ENCODE results near the gene TMEM212. TPM values are rescaled to one million over a fixed set of nuclear protein-coding genes. Genes with fewer than 3 reads are reported as not detected.

Gene TMEM212
- total and polyA plus RNA-seq, 4 donors, result 0.22 to 0.57 (median 0.40) TPM

- Histone ChIP-seq H3K36me3 (ENCODE audit: control insufficient read depth, insufficient read depth, low read length) (no peaks in the 10 kb centered on the region), H3K27me3 (ENCODE audit: control insufficient read depth, insufficient read depth, low read length) (peaks cover 4% of the 10 kb centered on the region), H3K27ac (ENCODE audit: low read depth, low read length) (peak overlapping the region; percentile 72), H3K9me3 (ENCODE audit: control insufficient read depth, insufficient read depth, low read length) (peaks cover 1% of the 10 kb centered on the region), H3K4me1 (ENCODE audit: control insufficient read depth, insufficient read depth, low read length) (peaks cover 8% of the 10 kb centered on the region), H3K4me3 (ENCODE audit: low read depth, low read length) (no peak overlapping the region)
- DNase-seq (ENCODE audit: low read depth in 4 of 6, low spot score in 6 of 6), result no peak
- 100% methylated on average over 1 of the region's 3 CpGs for WGBS (ENCODE audit: insufficient coverage)
These were observed 37.5 kb upstream of the TMEM212 start for GRCh38 chr3:171805687-171806086.

GRCh38 chr3:171806200-171807128 is 36.7 kb upstream of the TMEM212 start:
- no peak for DNase-seq (ENCODE audit: low read depth in 4 of 6, low spot score in 6 of 6)
- Histone ChIP-seq H3K9me3 (ENCODE audit: control insufficient read depth, insufficient read depth, low read length) (peaks cover 1% of the 10 kb centered on the region), H3K4me1 (ENCODE audit: control insufficient read depth, insufficient read depth, low read length) (peaks cover 8% of the 10 kb centered on the region), H3K27me3 (ENCODE audit: control insufficient read depth, insufficient read depth, low read length) (peaks cover 4% of the 10 kb centered on the region), H3K4me3 (ENCODE audit: low read depth, low read length) (no peak overlapping the region), H3K36me3 (ENCODE audit: control insufficient read depth, insufficient read depth, low read length) (no peaks in the 10 kb centered on the region), H3K27ac (ENCODE audit: low read depth, low read length) (peak overlapping the region; percentile 72)
- 50% methylated on average over 1 of the region's 5 CpGs for WGBS (ENCODE audit: insufficient coverage)

- Histone ChIP-seq H3K36me3 (ENCODE audit: control insufficient read depth, insufficient read depth, low read length) (no peaks in the 10 kb centered on the region), H3K9me3 (ENCODE audit: control insufficient read depth, insufficient read depth, low read length) (peaks cover 1% of the 10 kb centered on the region), H3K27me3 (ENCODE audit: control insufficient read depth, insufficient read depth, low read length) (peaks cover 4% of the 10 kb centered on the region), H3K4me3 (ENCODE audit: low read depth, low read length) (no peak overlapping the region), H3K4me1 (ENCODE audit: control insufficient read depth, insufficient read depth, low read length) (peaks cover 8% of the 10 kb centered on the region), H3K27ac (ENCODE audit: low read depth, low read length) (peak overlapping the region; percentile 72)
- no peak for DNase-seq (ENCODE audit: low read depth in 4 of 6, low spot score in 6 of 6)
- 97% methylated on average over 3 of the region's 7 CpGs for WGBS (ENCODE audit: insufficient coverage)
These were observed 35.9 kb upstream of the TMEM212 start for GRCh38 chr3:171807129-171807675.

- Histone ChIP-seq H3K27me3 (ENCODE audit: control insufficient read depth, insufficient read depth, low read length) (peaks cover 4% of the 10 kb centered on the region), H3K4me1 (ENCODE audit: control insufficient read depth, insufficient read depth, low read length) (peaks cover 8% of the 10 kb centered on the region), H3K9me3 (ENCODE audit: control insufficient read depth, insufficient read depth, low read length) (peaks cover 1% of the 10 kb centered on the region), H3K27ac (ENCODE audit: low read depth, low read length) (no peak overlapping the region), H3K36me3 (ENCODE audit: control insufficient read depth, insufficient read depth, low read length) (no peaks in the 10 kb centered on the region), H3K4me3 (ENCODE audit: low read depth, low read length) (no peak overlapping the region)
- WGBS (ENCODE audit: insufficient coverage), result no CpG with 5 or more reads among the region's 6 CpGs
- DNase-seq (ENCODE audit: low read depth in 4 of 6, low spot score in 6 of 6), result no peak
These were observed 35.3 kb upstream of the TMEM212 start for GRCh38 chr3:171807806-171808205.

- Histone ChIP-seq H3K27ac (ENCODE audit: low read depth, low read length) (peak overlapping the region; percentile 75), H3K27me3 (ENCODE audit: control insufficient read depth, insufficient read depth, low read length) (peaks cover 4% of the 10 kb centered on the region), H3K4me3 (ENCODE audit: low read depth, low read length) (peak overlapping the region; percentile 67), H3K9me3 (ENCODE audit: control insufficient read depth, insufficient read depth, low read length) (no peaks in the 10 kb centered on the region), H3K36me3 (ENCODE audit: control insufficient read depth, insufficient read depth, low read length) (no peaks in the 10 kb centered on the region), H3K4me1 (ENCODE audit: control insufficient read depth, insufficient read depth, low read length) (peaks cover 8% of the 10 kb centered on the region)
- no peak for DNase-seq (ENCODE audit: low read depth in 4 of 6, low spot score in 6 of 6)
- WGBS (ENCODE audit: insufficient coverage), result 2% methylated on average over 10 of the region's 11 CpGs
These were observed 33.6 kb upstream of the TMEM212 start for GRCh38 chr3:171809611-171809860.

GRCh38 chr3:171809861-171810628 is 33.1 kb upstream of the TMEM212 start, which contains the start of gene PLD1:
TSS of gene PLD1 (minus strand) at chr3:171810483. CDS start at chr3:171738051, 72,432 bp downstream.
- DNase-seq (ENCODE audit: low read depth in 4 of 6, low spot score in 6 of 6), result peak in 2 of 6 donors; percentile 75
- under 1% methylated on average over 78 of the region's 78 CpGs for WGBS (ENCODE audit: insufficient coverage)
- Histone ChIP-seq H3K4me1 (ENCODE audit: control insufficient read depth, insufficient read depth, low read length) (peaks cover 8% of the 10 kb centered on the region), H3K36me3 (ENCODE audit: control insufficient read depth, insufficient read depth, low read length) (no peaks in the 10 kb centered on the region), H3K9me3 (ENCODE audit: control insufficient read depth, insufficient read depth, low read length) (no peaks in the 10 kb centered on the region), H3K27ac (ENCODE audit: low read depth, low read length) (peak within 1 kb of the TSS; percentile 75), H3K4me3 (ENCODE audit: low read depth, low read length) (peak within 1 kb of the TSS; percentile 67), H3K27me3 (ENCODE audit: control insufficient read depth, insufficient read depth, low read length) (peaks cover 4% of the 10 kb centered on the region)

- peaks cover 4% of the 10 kb centered on the region for H3K9me3 ChIP-seq (ENCODE audit: control insufficient read depth, insufficient read depth, low read length)
- peak in 1 of 6 donors; percentile 82 for DNase-seq (ENCODE audit: low read depth in 4 of 6, low spot score in 6 of 6)
- peak overlapping the region; percentile 67 for H3K4me3 ChIP-seq (ENCODE audit: low read depth, low read length)
- no peaks in the 10 kb centered on the region for H3K36me3 ChIP-seq (ENCODE audit: control insufficient read depth, insufficient read depth, low read length)
- peaks cover 8% of the 10 kb centered on the region for H3K4me1 ChIP-seq (ENCODE audit: control insufficient read depth, insufficient read depth, low read length)
- WGBS (ENCODE audit: insufficient coverage), result 3% methylated on average over 11 of the region's 22 CpGs
- peak overlapping the region; percentile 75 for H3K27ac ChIP-seq (ENCODE audit: low read depth, low read length)
- H3K27me3 ChIP-seq (ENCODE audit: control insufficient read depth, insufficient read depth, low read length), result peaks cover 4% of the 10 kb centered on the region
These were observed 32.4 kb upstream of the TMEM212 start for GRCh38 chr3:171810629-171811294.

GRCh38 chr3:171811295-171811912 is 31.7 kb upstream of the TMEM212 start:
- Histone ChIP-seq H3K36me3 (ENCODE audit: control insufficient read depth, insufficient read depth, low read length) (no peaks in the 10 kb centered on the region), H3K9me3 (ENCODE audit: control insufficient read depth, insufficient read depth, low read length) (peaks cover 4% of the 10 kb centered on the region), H3K27me3 (ENCODE audit: control insufficient read depth, insufficient read depth, low read length) (peaks cover 4% of the 10 kb centered on the region), H3K4me3 (ENCODE audit: low read depth, low read length) (no peak overlapping the region), H3K4me1 (ENCODE audit: control insufficient read depth, insufficient read depth, low read length) (peaks cover 8% of the 10 kb centered on the region), H3K27ac (ENCODE audit: low read depth, low read length) (no peak overlapping the region)
- peak in 2 of 6 donors; percentile 32 for DNase-seq (ENCODE audit: low read depth in 4 of 6, low spot score in 6 of 6)
- no CpG with 5 or more reads among the region's 4 CpGs for WGBS (ENCODE audit: insufficient coverage)

- peaks cover 4% of the 10 kb centered on the region for H3K9me3 ChIP-seq (ENCODE audit: control insufficient read depth, insufficient read depth, low read length)
- H3K27me3 ChIP-seq (ENCODE audit: control insufficient read depth, insufficient read depth, low read length), result peaks cover 4% of the 10 kb centered on the region
- H3K36me3 ChIP-seq (ENCODE audit: control insufficient read depth, insufficient read depth, low read length), result no peaks in the 10 kb centered on the region
- no peak overlapping the region for H3K27ac ChIP-seq (ENCODE audit: low read depth, low read length)
- peaks cover 8% of the 10 kb centered on the region for H3K4me1 ChIP-seq (ENCODE audit: control insufficient read depth, insufficient read depth, low read length)
- no peak overlapping the region for H3K4me3 ChIP-seq (ENCODE audit: low read depth, low read length)
- 94% methylated on average over 9 of the region's 9 CpGs for WGBS (ENCODE audit: insufficient coverage)
- no peak for DNase-seq (ENCODE audit: low read depth in 4 of 6, low spot score in 6 of 6)
These were observed 31.2 kb upstream of the TMEM212 start for GRCh38 chr3:171811913-171812335.

Data from spinal cord (tissue), 10 donors.